CD14-positive monocyte (primary cell): ENCODE results near the gene PCGF5. TPM values are rescaled to one million over a fixed set of nuclear protein-coding genes. Genes with fewer than 3 reads are reported as not detected.
"Not testable (repeated sequence)": the region's sequence is repeated elsewhere in the genome, so short reads cannot be mapped to it uniquely, and the experiment has no call there.

Experiments used
- DNase-seq, 3 donors: peaks; one replicate each; pipeline ENCODE4 v3.0.0-alpha.2; 2011 to 2022
- H2AFZ ChIP-seq: 2 replicates; pipeline ENCODE4 v1.6.0; 2012; ENCODE audit warnings: mild to moderate bottlenecking, low read depth, low read length, inconsistent platforms; ENCODE audit not compliant: insufficient read depth, poor library complexity, severe bottlenecking
- H3K27ac ChIP-seq, 2 donors: 1 replicate in 1 of 2; 2 replicates in 1 of 2; pipeline ENCODE4 v1.5.1; 2012 to 2013; ENCODE audit warnings: low read length in 2 of 2, control low read depth in 1 of 2, inconsistent platforms in 1 of 2, low read depth in 1 of 2, mild to moderate bottlenecking in 1 of 2
- H3K27me3 ChIP-seq, 2 donors: one replicate each; pipeline versions ENCODE4 v1.6.0 to v1.6.1; 2011 to 2013; ENCODE audit warnings: low read length in 2 of 2; ENCODE audit not compliant: control insufficient read depth in 2 of 2, insufficient read depth in 2 of 2
- H3K36me3 ChIP-seq, 2 donors: replicated peaks in 1 of 2; 1 replicate in 1 of 2; 2 replicates in 1 of 2; pipeline versions ENCODE4 v1.5.1 to v1.6.1; 2012 to 2013; ENCODE audit warnings: low read length in 2 of 2, control low read depth in 1 of 2, inconsistent platforms in 1 of 2, mild to moderate bottlenecking in 1 of 2; ENCODE audit not compliant: insufficient read depth in 2 of 2, control insufficient read depth in 1 of 2
- H3K4me1 ChIP-seq, 2 donors: 1 replicate in 1 of 2; 2 replicates in 1 of 2; pipeline versions ENCODE4 v1.5.1 to v1.6.1; 2012 to 2013; ENCODE audit warnings: low read length in 2 of 2, control low read depth in 1 of 2, inconsistent platforms in 1 of 2, mild to moderate bottlenecking in 1 of 2, moderate library complexity in 1 of 2; ENCODE audit not compliant: insufficient read depth in 2 of 2, control insufficient read depth in 1 of 2
- H3K4me2 ChIP-seq: replicated peaks from 2 replicates; pipeline ENCODE3; 2012; ENCODE audit warnings: low read length, moderate library complexity, mild to moderate bottlenecking; ENCODE audit not compliant: poor library complexity, severe bottlenecking; ENCODE audit errors: extremely low read depth
- H3K4me3 ChIP-seq, 3 experiments: fragments of 200-600 bp in 1 of 3; sonication (generic) in 1 of 3; replicated peaks in 1 of 3; 1 replicate in 2 of 3; 2 replicates in 1 of 3; pipeline ENCODE4 v1.5.1; 2011 to 2013; ENCODE audit warnings: low read length in 3 of 3, mild to moderate bottlenecking in 3 of 3, control low read depth in 2 of 3, low read depth in 2 of 3, inconsistent platforms in 1 of 3, moderate library complexity in 1 of 3
- H3K79me2 ChIP-seq: 2 replicates; pipeline ENCODE4 v1.6.0; 2012; ENCODE audit warnings: mild to moderate bottlenecking, control low read depth, inconsistent platforms, low read length, moderate library complexity; ENCODE audit not compliant: insufficient read depth
- H3K9ac ChIP-seq: 2 replicates; pipeline ENCODE4 v1.6.0; 2017; ENCODE audit warnings: low read length, mild to moderate bottlenecking; ENCODE audit not compliant: insufficient read depth, poor library complexity, severe bottlenecking
- H3K9me3 ChIP-seq, 2 donors: replicated peaks in 1 of 2; 1 replicate in 1 of 2; 2 replicates in 1 of 2; pipeline versions ENCODE4 v1.5.1 to v1.6.1; 2012 to 2013; ENCODE audit warnings: low read length in 2 of 2, control low read depth in 1 of 2; ENCODE audit not compliant: control insufficient read depth in 1 of 2, insufficient read depth in 1 of 2
- H4K20me1 ChIP-seq: 2 replicates; pipeline ENCODE4 v1.6.0; 2012; ENCODE audit warnings: mild to moderate bottlenecking, low read length, control low read depth, moderate library complexity; ENCODE audit not compliant: insufficient read depth
- H3K27ac Mint-ChIP-seq, 7 donors: one replicate each; pipeline ENCODE4 v1.8.0; 2020; ENCODE audit warnings: mild to moderate bottlenecking in 7 of 7, mixed read lengths in 7 of 7, moderate library complexity in 6 of 7, inconsistent platforms in 2 of 7
- H3K27me3 Mint-ChIP-seq, 3 donors: one replicate each; pipeline ENCODE4 v1.8.0; 2021 to 2022; ENCODE audit warnings: low read depth in 3 of 3, mild to moderate bottlenecking in 3 of 3, mixed read lengths in 3 of 3, moderate library complexity in 3 of 3, inconsistent platforms in 1 of 3
- H3K36me3 Mint-ChIP-seq, 2 donors: one replicate each; pipeline ENCODE4 v1.8.0; 2020; ENCODE audit warnings: mixed read lengths in 2 of 2, inconsistent platforms in 1 of 2, mild to moderate bottlenecking in 1 of 2
- H3K4me1 Mint-ChIP-seq: one replicate; pipeline ENCODE4 v1.8.0; 2020; ENCODE audit warnings: mild to moderate bottlenecking, mixed read lengths
- H3K4me3 Mint-ChIP-seq, 2 donors: one replicate each; pipeline ENCODE4 v1.8.0; 2020; ENCODE audit warnings: mild to moderate bottlenecking in 2 of 2, mixed read lengths in 2 of 2, moderate library complexity in 1 of 2
- H3K9me3 Mint-ChIP-seq, 7 donors: one replicate each; pipeline ENCODE4 v1.8.0; 2020 to 2022; ENCODE audit warnings: mixed read lengths in 7 of 7, mild to moderate bottlenecking in 6 of 7, moderate library complexity in 6 of 7, inconsistent platforms in 2 of 7
- CTCF ChIP-seq: fragments of 200-600 bp; IDR thresholded peaks from one replicate; pipeline ENCODE4 v1.8.0; 2022; ENCODE audit warnings: antibody characterized with exemption, mild to moderate bottlenecking
- WGBS: methylation state at CpG from one replicate; pipeline ENCODE4 v1.1.5; 2013; ENCODE audit warnings: missing lambda C conversion rate; ENCODE audit not compliant: insufficient coverage; 5-methylcytosine and 5-hydroxymethylcytosine counted together
- intact Hi-C, 2 donors: fragments of 100-400 bp; cut with micrococcal nuclease; formaldehyde crosslinking; loops; one replicate each; pipeline versions ENCODE4 v1.15.0 to v1.15.1; 2023
- polyA plus RNA-seq, 3 donors: library from polyadenylated mRNA; depleted of rRNA in 1 of 3; unstranded in 2 of 3; stranded (reverse) in 1 of 3; fragments of 300-500 nt in 2 of 3; fragments of >200 nt in 1 of 3; fragmentation: Illumina TruSeq in 2 of 3; gene quantifications; 1 replicate in 2 of 3; 2 replicates in 1 of 3; pipeline ENCODE4 v1.2.3, GENCODE V29; 2012 to 2021

The PCGF5 gene
- polyA plus RNA-seq, 3 donors, result 55.2 to 80.3 (median 58.7) TPM

GRCh38 chr10:91257310-91257709 is 36.8 kb downstream of the PCGF5 start:
- Histone ChIP-seq H4K20me1 (no peaks in the 10 kb centered on the region), H3K9ac (no peak overlapping the region), H3K27me3 (no peaks in the 10 kb centered on the region), H3K4me1 (no peaks in the 10 kb centered on the region), H2AFZ (no peak overlapping the region), H3K4me2 (no peak overlapping the region), H3K9me3 (no peaks in the 10 kb centered on the region), H3K36me3 (peaks cover 43 to 67% of the 10 kb centered on the region in 2 donors), H3K27ac (no peak overlapping the region), H3K4me3 (no peak overlapping the region), H3K79me2 (no peaks in the 10 kb centered on the region)
- intact Hi-C loops, result loop anchor here in 1 of 2 donors (10.0 kb wide), 1 partner anchor 343 kb away; no protein-coding TSS in a partner anchor
- Mint-ChIP-seq H3K36me3 (peaks cover 57 to 64% of the 10 kb centered on the region in 2 donors), H3K4me3 (no peak overlapping the region), H3K9me3 (peaks cover 0 to 4% (median 1%) of the 10 kb centered on the region in 7 donors), H3K4me1 (no peaks in the 10 kb centered on the region), H3K27ac (no peak overlapping the region), H3K27me3 (peaks cover 0 to 2% (median 0%) of the 10 kb centered on the region in 3 donors)
- WGBS, result no CpG with 5 or more reads among the region's 3 CpGs
- DNase-seq, result no peak
- no peak for TF ChIP-seq CTCF

GRCh38 chr10:91260417-91260816 is 40.0 kb downstream of the PCGF5 start:
- H3K27ac ChIP-seq, H3K4me2 ChIP-seq, H3K9me3 ChIP-seq, H4K20me1 ChIP-seq, H3K4me3 Mint-ChIP-seq, intact Hi-C loops, H3K27me3 Mint-ChIP-seq, H3K4me1 Mint-ChIP-seq, H2AFZ ChIP-seq, H3K4me3 ChIP-seq, H3K9me3 Mint-ChIP-seq, H3K9ac ChIP-seq, H3K4me1 ChIP-seq, DNase-seq, H3K27ac Mint-ChIP-seq, H3K79me2 ChIP-seq, H3K27me3 ChIP-seq: not testable (repeated sequence)
- H3K36me3 Mint-ChIP-seq, result peaks cover 41 to 46% of the 10 kb centered on the region in 2 donors
- no CpG with 5 or more reads among the region's 3 CpGs for WGBS
- H3K36me3 ChIP-seq, result peaks cover 16 to 43% of the 10 kb centered on the region in 2 donors
